HG03432 (cell line): Measurements from ENCODE around the gene SPATA32.
"Not testable (repeated sequence)": the region's sequence is repeated elsewhere in the genome, so short reads cannot be mapped to it uniquely, and the experiment has no call there.

ENCODE experiments used
- ATAC-seq: cut with Tn5 transposase; IDR thresholded peaks from one replicate; pipeline ENCODE4 v1.9.1; 2021; ENCODE audit warnings: mild to moderate bottlenecking, moderate library complexity; ENCODE audit not compliant: unreplicated experiment

The SPATA32 gene

GRCh38 chr17:45261577-45262515 is at the start of gene SPATA32:
Gene SPATA32 (minus strand): TSS chr17:45262094. CDS start chr17:45262016, 78 bp downstream.
- ATAC-seq, result peak; percentile 56

GRCh38 chr17:45311401-45311759 is 49.5 kb upstream of the SPATA32 start:
- ATAC-seq, result no peak

GRCh38 chr17:45310380-45311324 is 48.8 kb upstream of the SPATA32 start:
- no peak for ATAC-seq

- no peak for ATAC-seq
Measured at GRCh38 chr17:45309400-45309799, 47.5 kb upstream of the SPATA32 start.

- ATAC-seq, result no peak
Measured at GRCh38 chr17:45308840-45309239, 46.9 kb upstream of the SPATA32 start.

GRCh38 chr17:45308016-45308365 is 46.1 kb upstream of the SPATA32 start:
- no peak for ATAC-seq

GRCh38 chr17:45307290-45308015 is 45.6 kb upstream of the SPATA32 start:
- peak; percentile 32 for ATAC-seq

- ATAC-seq, result no peak
Measured at GRCh38 chr17:45306623-45307022, 44.7 kb upstream of the SPATA32 start.

- ATAC-seq, result no peak
Measured at GRCh38 chr17:45306094-45306493, 44.2 kb upstream of the SPATA32 start.

- ATAC-seq, result no peak
Measured at GRCh38 chr17:45305530-45306087, 43.7 kb upstream of the SPATA32 start.

GRCh38 chr17:45302649-45303173 is 40.8 kb upstream of the SPATA32 start:
- peak; percentile 44 for ATAC-seq

GRCh38 chr17:45302220-45302619 is 40.3 kb upstream of the SPATA32 start:
- not testable (repeated sequence) for ATAC-seq

- ATAC-seq, result no peak
Measured at GRCh38 chr17:45301674-45302073, 39.8 kb upstream of the SPATA32 start.

GRCh38 chr17:45300060-45300751 is 38.3 kb upstream of the SPATA32 start:
- ATAC-seq, result no peak

GRCh38 chr17:45299361-45299760 is 37.5 kb upstream of the SPATA32 start:
- ATAC-seq, result no peak

- ATAC-seq, result no peak
Measured at GRCh38 chr17:45298546-45299285, 36.8 kb upstream of the SPATA32 start.

- ATAC-seq, result no peak
Measured at GRCh38 chr17:45296833-45297124, 34.9 kb upstream of the SPATA32 start.

GRCh38 chr17:45296003-45296832 is 34.3 kb upstream of the SPATA32 start:
- peak; percentile 38 for ATAC-seq
